Islet of Langerhans (tissue), 1 donor: Measurements from ENCODE around the gene NKAIN2.
"Not testable (repeated sequence)": the region's sequence is repeated elsewhere in the genome, so short reads cannot be mapped to it uniquely, and the experiment has no call there.

Experiments used
- FAIRE-seq: peaks from one replicate; lab custom pipeline; 2011; peaks lifted over from hg19 to GRCh38; lab: Jason Lieb, UNC

Gene NKAIN2

GRCh38 chr6:124110514-124110913 lies 306.8 kb downstream of the NKAIN2 start:
- no peak for FAIRE-seq

GRCh38 chr6:124119596-124119995 lies 315.9 kb downstream of the NKAIN2 start:
- FAIRE-seq = no peak

- no peak for FAIRE-seq
Measured at GRCh38 chr6:124123617-124124209, 320.0 kb downstream of the NKAIN2 start.

GRCh38 chr6:124131259-124131658 lies 327.6 kb downstream of the NKAIN2 start:
- FAIRE-seq = no peak

GRCh38 chr6:124131779-124132178 lies 328.1 kb downstream of the NKAIN2 start:
- FAIRE-seq = no peak

GRCh38 chr6:124132256-124132655 lies 328.6 kb downstream of the NKAIN2 start:
- no peak for FAIRE-seq

- no peak for FAIRE-seq
Measured at GRCh38 chr6:124142852-124143251, 339.2 kb downstream of the NKAIN2 start.

GRCh38 chr6:124143435-124143834 lies 339.8 kb downstream of the NKAIN2 start:
- FAIRE-seq = no peak

GRCh38 chr6:124147621-124148020 lies 344.0 kb downstream of the NKAIN2 start:
- FAIRE-seq = no peak

GRCh38 chr6:124148236-124148957 lies 344.7 kb downstream of the NKAIN2 start:
- FAIRE-seq = no peak

GRCh38 chr6:124149646-124150045 lies 346.0 kb downstream of the NKAIN2 start:
- no peak for FAIRE-seq

- no peak for FAIRE-seq
Measured at GRCh38 chr6:124158024-124158423, 354.4 kb downstream of the NKAIN2 start.

- no peak for FAIRE-seq
Measured at GRCh38 chr6:124163676-124164075, 360.0 kb downstream of the NKAIN2 start.

GRCh38 chr6:124164343-124164742 lies 360.7 kb downstream of the NKAIN2 start:
- FAIRE-seq = no peak

- not testable (repeated sequence) for FAIRE-seq
Measured at GRCh38 chr6:124167249-124167648, 363.6 kb downstream of the NKAIN2 start.

GRCh38 chr6:124190256-124190655 lies 386.6 kb downstream of the NKAIN2 start:
- FAIRE-seq = no peak

- FAIRE-seq = no peak
Measured at GRCh38 chr6:124193132-124193531, 389.5 kb downstream of the NKAIN2 start.

GRCh38 chr6:124197148-124197547 lies 393.5 kb downstream of the NKAIN2 start:
- no peak for FAIRE-seq

GRCh38 chr6:124199286-124199685 lies 395.6 kb downstream of the NKAIN2 start:
- FAIRE-seq = no peak

- no peak for FAIRE-seq
Measured at GRCh38 chr6:124200661-124201060, 397.0 kb downstream of the NKAIN2 start.

- FAIRE-seq = no peak
Measured at GRCh38 chr6:124203101-124203811, 399.6 kb downstream of the NKAIN2 start.

- no peak for FAIRE-seq
Measured at GRCh38 chr6:124203812-124204167, 400.1 kb downstream of the NKAIN2 start.

GRCh38 chr6:124205921-124206320 lies 402.3 kb downstream of the NKAIN2 start:
- no peak for FAIRE-seq
